ENCODE results near the gene FOXJ2. TPM values are rescaled to one million over a fixed set of nuclear protein-coding genes. Genes with fewer than 3 reads are reported as not detected.
"Not testable (repeated sequence)": the region's sequence is repeated elsewhere in the genome, so short reads cannot be mapped to it uniquely, and the experiment has no call there.

The FOXJ2 gene
- total RNA-seq, 2 donors from 2014 or later: 14.3 to 16.9 TPM

GRCh38 chr12:8045952-8046944 is 13.7 kb downstream of the FOXJ2 start:
- Mint-ChIP-seq H3K36me3 (peaks cover 6 to 29% of the 10 kb centered on the region in 2 donors), H3K9me3 (no peaks in the 10 kb centered on the region), H3K27ac (peak overlapping the region in 1 of 2 donors; percentile 53)
- peak in 1 of 2 donors; percentile 81 for DNase-seq (ENCODE audit: low spot score in 2 of 2)
- peak; percentile 73 to 79 for ATAC-seq

- DNase-seq (ENCODE audit: low spot score in 2 of 2) (no peak), ATAC-seq (no peak)
- Mint-ChIP-seq H3K9me3 (no peaks in the 10 kb centered on the region), H3K27ac (peak overlapping the region; percentile 53 to 79), H3K36me3 (peaks cover 6 to 29% of the 10 kb centered on the region in 2 donors)
Measured at GRCh38 chr12:8047842-8048241, 15.3 kb downstream of the FOXJ2 start.

GRCh38 chr12:8048906-8049305 is 16.4 kb downstream of the FOXJ2 start:
- ATAC-seq: peak; percentile 59 to 66
- Mint-ChIP-seq H3K9me3 (no peaks in the 10 kb centered on the region), H3K27ac (peak overlapping the region; percentile 9 to 53), H3K36me3 (peaks cover 6 to 27% of the 10 kb centered on the region in 2 donors)
- no peak for DNase-seq (ENCODE audit: low spot score in 2 of 2)

- ATAC-seq: no peak
- DNase-seq (ENCODE audit: low spot score in 2 of 2): no peak
- Mint-ChIP-seq H3K36me3 (peaks cover 6 to 19% of the 10 kb centered on the region in 2 donors), H3K9me3 (no peaks in the 10 kb centered on the region), H3K27ac (peak overlapping the region in 1 of 2 donors; percentile 85)
Measured at GRCh38 chr12:8050600-8051250, 18.2 kb downstream of the FOXJ2 start.

GRCh38 chr12:8052679-8053078 is 20.2 kb downstream of the FOXJ2 start:
- Mint-ChIP-seq H3K36me3 (peaks cover 6 to 18% of the 10 kb centered on the region in 2 donors), H3K27ac (peak overlapping the region in 1 of 2 donors; percentile 91), H3K9me3 (no peaks in the 10 kb centered on the region)
- ATAC-seq: no peak
- DNase-seq (ENCODE audit: low spot score in 2 of 2): no peak

GRCh38 chr12:8054816-8055215 is 22.3 kb downstream of the FOXJ2 start:
- no peaks in the 10 kb centered on the region for H3K9me3 Mint-ChIP-seq
- H3K36me3 Mint-ChIP-seq: no peaks in the 10 kb centered on the region
- no peak overlapping the region for H3K27ac Mint-ChIP-seq
- ATAC-seq (no peak), DNase-seq (ENCODE audit: low spot score in 2 of 2) (no peak)

GRCh38 chr12:8057306-8057705 is 24.8 kb downstream of the FOXJ2 start:
- ATAC-seq: no peak
- H3K9me3 Mint-ChIP-seq: no peaks in the 10 kb centered on the region
- no peak overlapping the region for H3K27ac Mint-ChIP-seq

GRCh38 chr12:8057839-8058238 is 25.3 kb downstream of the FOXJ2 start:
- ATAC-seq (peak; percentile 72 to 74), DNase-seq (ENCODE audit: low spot score in 2 of 2) (no peak)
- Mint-ChIP-seq H3K36me3 (no peaks in the 10 kb centered on the region), H3K9me3 (no peaks in the 10 kb centered on the region), H3K27ac (no peak overlapping the region)

More at GRCh38 chr12:8057306-8057705, 24.8 kb downstream of the FOXJ2 start:
- no peaks in the 10 kb centered on the region for H3K36me3 Mint-ChIP-seq
- no peak for DNase-seq (ENCODE audit: low spot score in 2 of 2)

GRCh38 chr12:8058506-8058905 is 26.0 kb downstream of the FOXJ2 start:
- ATAC-seq (no peak), DNase-seq (ENCODE audit: low spot score in 2 of 2) (no peak)
- Mint-ChIP-seq H3K36me3 (no peaks in the 10 kb centered on the region), H3K9me3 (no peaks in the 10 kb centered on the region), H3K27ac (no peak overlapping the region)

- ATAC-seq (no peak), DNase-seq (ENCODE audit: low spot score in 2 of 2) (no peak)
- no peaks in the 10 kb centered on the region for H3K9me3 Mint-ChIP-seq
- no peak overlapping the region for H3K27ac Mint-ChIP-seq
- no peaks in the 10 kb centered on the region for H3K36me3 Mint-ChIP-seq
Measured at GRCh38 chr12:8064131-8064530, 31.6 kb downstream of the FOXJ2 start.

- Mint-ChIP-seq H3K36me3 (no peaks in the 10 kb centered on the region), H3K27ac (peak within 1 kb of the TSS; percentile 87), H3K9me3 (no peaks in the 10 kb centered on the region)
- peak in 1 of 2 donors; percentile 33 for DNase-seq (ENCODE audit: low spot score in 2 of 2)
- peak; percentile 99 to 100 for ATAC-seq
Measured at GRCh38 chr12:8065991-8066594, 33.6 kb downstream of the FOXJ2 start, which contains the start of gene C3AR1. Gene C3AR1, minus strand, starts transcription at chr12:8066359. Its CDS starts 6,174 bp downstream, at chr12:8060185.

GRCh38 chr12:8069582-8069981 is 37.1 kb downstream of the FOXJ2 start:
- ATAC-seq: no peak
- Mint-ChIP-seq H3K9me3 (no peaks in the 10 kb centered on the region), H3K27ac (no peak overlapping the region), H3K36me3 (no peaks in the 10 kb centered on the region)
- no peak for DNase-seq (ENCODE audit: low spot score in 2 of 2)

GRCh38 chr12:8071820-8072219 is 39.3 kb downstream of the FOXJ2 start:
- H3K36me3 Mint-ChIP-seq; H3K27ac Mint-ChIP-seq; DNase-seq (ENCODE audit: low spot score in 2 of 2); H3K9me3 Mint-ChIP-seq; ATAC-seq: not testable (repeated sequence)

- ATAC-seq (no peak), DNase-seq (ENCODE audit: low spot score in 2 of 2) (no peak)
- Mint-ChIP-seq H3K9me3 (no peaks in the 10 kb centered on the region), H3K27ac (no peak overlapping the region), H3K36me3 (no peaks in the 10 kb centered on the region)
Measured at GRCh38 chr12:8075935-8076334, 43.4 kb downstream of the FOXJ2 start.

GRCh38 chr12:8076366-8076765 is 43.9 kb downstream of the FOXJ2 start:
- no peaks in the 10 kb centered on the region for H3K36me3 Mint-ChIP-seq
- no peak overlapping the region for H3K27ac Mint-ChIP-seq
- ATAC-seq (no peak), DNase-seq (ENCODE audit: low spot score in 2 of 2) (no peak)
- no peaks in the 10 kb centered on the region for H3K9me3 Mint-ChIP-seq

GRCh38 chr12:8077207-8077606 is 44.7 kb downstream of the FOXJ2 start:
- no peak for ATAC-seq
- no peaks in the 10 kb centered on the region for H3K9me3 Mint-ChIP-seq
- H3K27ac Mint-ChIP-seq: peak overlapping the region in 1 of 2 donors; percentile 100
- H3K36me3 Mint-ChIP-seq: peaks cover under 1 to 2% of the 10 kb centered on the region in 2 donors
- DNase-seq (ENCODE audit: low spot score in 2 of 2): no peak

- ATAC-seq (peak; percentile 15 to 22), DNase-seq (ENCODE audit: low spot score in 2 of 2) (peak in 1 of 2 donors; percentile 54)
Measured at GRCh38 chr12:8078398-8078797, 45.9 kb downstream of the FOXJ2 start.

More at GRCh38 chr12:8078398-8078797, 45.9 kb downstream of the FOXJ2 start:
- peak overlapping the region in 1 of 2 donors; percentile 100 for H3K27ac Mint-ChIP-seq
- peaks cover 10 to 11% of the 10 kb centered on the region in 2 donors for H3K36me3 Mint-ChIP-seq
- no peaks in the 10 kb centered on the region for H3K9me3 Mint-ChIP-seq

Data from activated naive CD4-positive, alpha-beta T cell treated with anti-CD3 and anti-CD28 coated beads, Interleukin-2, amount 50 U/mL, for 72 hours (primary cell).